ENCODE results near the gene PPFIA2. TPM values are rescaled to one million over a fixed set of nuclear protein-coding genes. Genes with fewer than 3 reads are reported as not detected.

PPFIA2 gene
- total RNA-seq, 1 experiment from 2014 or later = not detected

DNA sequence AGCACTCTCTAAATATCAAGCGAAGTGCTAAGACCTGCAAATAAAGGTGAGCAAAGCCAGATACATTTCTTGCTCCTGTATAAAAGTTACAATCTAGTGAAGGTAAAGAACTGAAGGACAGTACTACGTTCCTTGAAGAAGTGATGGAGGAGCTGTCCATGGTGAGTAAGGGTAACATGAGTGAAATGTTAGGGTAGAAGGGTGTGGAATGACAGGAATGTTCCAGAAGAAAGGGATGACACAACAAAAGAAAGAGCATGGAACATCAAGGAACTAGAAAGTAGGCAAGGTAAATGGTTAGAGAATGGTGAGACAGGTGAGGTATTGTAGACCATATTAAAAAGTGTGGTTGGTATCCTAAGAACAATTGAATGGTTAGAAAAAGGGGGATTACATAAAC is 408.8 kb downstream of the PPFIA2 start:
- Histone ChIP-seq H3K36me3 (ENCODE audit: low read depth) (no peaks in the 10 kb centered on the region), H3K27ac (no peak overlapping the region), H3K9me3 (ENCODE audit: insufficient read depth, low read depth) (no peaks in the 10 kb centered on the region), H4K20me1 (ENCODE audit: insufficient read depth) (no peaks in the 10 kb centered on the region), H3F3A (ENCODE audit: insufficient read depth, low read depth) (no peaks in the 10 kb centered on the region), H3K27me3 (ENCODE audit: insufficient read depth, low read depth) (no peaks in the 10 kb centered on the region), H2AFZ (no peak overlapping the region), H3K4me2 (no peak overlapping the region), H3K9me2 (ENCODE audit: insufficient read depth) (no peaks in the 10 kb centered on the region), H3K4me3 (no peak overlapping the region), H3K79me2 (ENCODE audit: low read depth) (no peaks in the 10 kb centered on the region), H3K4me1 (replicated peaks; ENCODE audit: insufficient read depth) (0 out of 2 replicates have a peak, but pooled peaks cover 6% of the 10 kb centered on the region)
- ChIA-PET POLR2A (ENCODE audit: unreplicated experiment) (no interaction called here), CTCF (no interaction called here)
- no TSS peak for BruUV-seq (replicated peaks)
- no peak for TF ChIP-seq EZH2 (IDR thresholded peaks at IDR 0.05; ENCODE audit: low read depth)
- TF ChIP-seq, protein P1, sequence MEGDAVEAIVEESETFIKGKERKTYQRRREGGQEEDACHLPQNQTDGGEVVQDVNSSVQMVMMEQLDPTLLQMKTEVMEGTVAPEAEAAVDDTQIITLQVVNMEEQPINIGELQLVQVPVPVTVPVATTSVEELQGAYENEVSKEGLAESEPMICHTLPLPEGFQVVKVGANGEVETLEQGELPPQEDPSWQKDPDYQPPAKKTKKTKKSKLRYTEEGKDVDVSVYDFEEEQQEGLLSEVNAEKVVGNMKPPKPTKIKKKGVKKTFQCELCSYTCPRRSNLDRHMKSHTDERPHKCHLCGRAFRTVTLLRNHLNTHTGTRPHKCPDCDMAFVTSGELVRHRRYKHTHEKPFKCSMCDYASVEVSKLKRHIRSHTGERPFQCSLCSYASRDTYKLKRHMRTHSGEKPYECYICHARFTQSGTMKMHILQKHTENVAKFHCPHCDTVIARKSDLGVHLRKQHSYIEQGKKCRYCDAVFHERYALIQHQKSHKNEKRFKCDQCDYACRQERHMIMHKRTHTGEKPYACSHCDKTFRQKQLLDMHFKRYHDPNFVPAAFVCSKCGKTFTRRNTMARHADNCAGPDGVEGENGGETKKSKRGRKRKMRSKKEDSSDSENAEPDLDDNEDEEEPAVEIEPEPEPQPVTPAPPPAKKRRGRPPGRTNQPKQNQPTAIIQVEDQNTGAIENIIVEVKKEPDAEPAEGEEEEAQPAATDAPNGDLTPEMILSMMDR (conservative IDR thresholded peaks at IDR 0.05) = no peak
- intact Hi-C loops (cut with micrococcal nuclease; ENCODE audit: unreplicated experiment) = no loop called here
- no peak for DNase-seq

DNA sequence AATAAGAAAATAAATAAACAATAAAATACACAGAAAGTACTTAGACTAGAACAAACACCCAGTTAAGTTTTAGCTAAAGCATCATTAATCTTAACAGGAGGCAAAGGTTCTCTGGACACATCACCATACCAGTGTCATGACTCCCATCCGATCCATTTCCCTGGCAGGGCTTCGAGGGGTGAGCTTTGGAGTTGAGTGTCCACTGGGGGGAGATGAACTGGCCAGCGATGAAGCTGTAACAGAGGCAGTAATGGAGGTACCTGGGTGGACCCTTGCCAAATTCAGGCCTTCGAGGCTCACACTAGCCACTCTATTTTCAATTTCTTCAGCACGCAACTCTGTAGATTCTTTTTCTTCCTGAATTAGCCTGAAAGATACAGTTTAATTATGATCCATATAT is 411.7 kb downstream of the PPFIA2 start:
- no peak overlapping the region for H3K4me3 ChIP-seq
- no peaks in the 10 kb centered on the region for H3K36me3 ChIP-seq (ENCODE audit: low read depth)
- no peak for DNase-seq
- no peaks in the 10 kb centered on the region for H4K20me1 ChIP-seq (ENCODE audit: insufficient read depth)
- intact Hi-C loops (cut with micrococcal nuclease; ENCODE audit: unreplicated experiment) = no loop called here
- H3F3A ChIP-seq (ENCODE audit: insufficient read depth, low read depth) = no peaks in the 10 kb centered on the region
- no peaks in the 10 kb centered on the region for H3K4me1 ChIP-seq (replicated peaks; ENCODE audit: insufficient read depth)
- TF ChIP-seq, protein P1 (conservative IDR thresholded peaks at IDR 0.05) = no peak
- TF ChIP-seq EZH2 (IDR thresholded peaks at IDR 0.05; ENCODE audit: low read depth) = no peak
- no peak overlapping the region for H3K4me2 ChIP-seq
- H3K79me2 ChIP-seq (ENCODE audit: low read depth) = no peaks in the 10 kb centered on the region
- ChIA-PET POLR2A (ENCODE audit: unreplicated experiment) (no interaction called here), CTCF (no interaction called here)
- no TSS peak for BruUV-seq (replicated peaks)
- no peak overlapping the region for H3K27ac ChIP-seq
- H3K9me2 ChIP-seq (ENCODE audit: insufficient read depth) = no peaks in the 10 kb centered on the region; the same call in 1 of the 2 replicates
- no peak overlapping the region for H2AFZ ChIP-seq
- H3K9me3 ChIP-seq (ENCODE audit: insufficient read depth, low read depth) = no peaks in the 10 kb centered on the region
- no peaks in the 10 kb centered on the region for H3K27me3 ChIP-seq (ENCODE audit: insufficient read depth, low read depth)

DNA sequence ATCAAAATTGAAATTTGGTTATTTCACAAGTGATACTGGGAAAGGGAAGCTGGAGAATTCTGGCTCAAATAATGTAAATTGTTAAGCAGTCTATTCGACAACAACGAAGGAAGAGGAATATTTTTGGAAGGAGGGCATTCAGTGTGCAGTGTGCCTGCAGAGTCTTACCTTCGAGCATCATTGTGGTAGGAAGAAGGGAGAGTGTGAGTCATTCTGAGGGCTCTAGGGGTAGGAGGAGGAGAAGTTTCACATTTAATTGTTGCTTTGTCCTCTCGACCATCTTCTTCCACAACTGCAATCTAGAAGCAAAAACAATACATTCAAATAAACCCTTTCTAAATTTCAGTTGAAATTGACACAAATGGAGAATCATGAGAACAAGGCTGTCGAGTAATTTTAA is 418.2 kb downstream of the PPFIA2 start:
- POLR2A ChIA-PET (ENCODE audit: unreplicated experiment) = no interaction called here
- no peaks in the 10 kb centered on the region for H3K9me3 ChIP-seq (ENCODE audit: insufficient read depth, low read depth)

DNA sequence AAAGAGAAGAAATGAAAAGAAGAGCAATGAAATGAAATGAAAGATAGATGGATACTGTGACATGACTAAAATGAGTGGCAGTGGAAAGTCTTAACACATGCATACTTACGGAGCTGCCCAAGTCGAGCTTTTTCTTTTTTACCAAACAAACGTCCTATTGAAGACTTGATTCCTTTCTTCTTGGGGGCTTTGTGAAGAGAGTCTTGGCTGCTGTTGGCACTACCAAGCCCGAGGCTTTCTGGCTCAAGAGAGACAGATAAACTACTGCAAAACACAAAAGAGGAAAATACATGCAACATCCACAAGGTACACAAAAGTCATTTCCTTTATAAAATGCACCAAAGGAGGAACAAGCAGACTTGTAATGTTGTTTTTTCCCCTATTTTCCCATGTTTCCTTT is 420.1 kb downstream of the PPFIA2 start:
- H3K9me3 ChIP-seq (ENCODE audit: insufficient read depth, low read depth) = no peaks in the 10 kb centered on the region
- H2AFZ ChIP-seq = 0 out of 2 replicates have a peak overlapping the region, but pooled peaks have one; percentile 43
- BruUV-seq (replicated peaks) = no TSS peak
- ChIA-PET POLR2A (ENCODE audit: unreplicated experiment) (interaction anchor here (0.6 kb wide), 1 partner anchor 940 kb away, joined by 3 read pairs; no protein-coding TSS in a partner anchor), CTCF (no interaction called here)
- TF ChIP-seq EZH2 (IDR thresholded peaks at IDR 0.05; ENCODE audit: low read depth) = no peak
- TF ChIP-seq, protein P1 (conservative IDR thresholded peaks at IDR 0.05) = no peak
- H3K36me3 ChIP-seq (ENCODE audit: low read depth) = no peaks in the 10 kb centered on the region
- no peaks in the 10 kb centered on the region for H3K79me2 ChIP-seq (ENCODE audit: low read depth)
- no peaks in the 10 kb centered on the region for H3K27me3 ChIP-seq (ENCODE audit: insufficient read depth, low read depth)
- H3K4me3 ChIP-seq = no peak overlapping the region
- no peaks in the 10 kb centered on the region for H3K4me1 ChIP-seq (replicated peaks; ENCODE audit: insufficient read depth)
- no peaks in the 10 kb centered on the region for H4K20me1 ChIP-seq (ENCODE audit: insufficient read depth)
- intact Hi-C loops (cut with micrococcal nuclease; ENCODE audit: unreplicated experiment) = no loop called here
- no peak overlapping the region for H3K27ac ChIP-seq
- no peaks in the 10 kb centered on the region for H3K9me2 ChIP-seq (ENCODE audit: insufficient read depth)
- no peaks in the 10 kb centered on the region for H3F3A ChIP-seq (ENCODE audit: insufficient read depth, low read depth)
- H3K4me2 ChIP-seq = no peak overlapping the region
- no peak for DNase-seq

More for the DNA sequence above, 418.2 kb downstream of the PPFIA2 start:
- Histone ChIP-seq H3F3A (ENCODE audit: insufficient read depth, low read depth) (no peaks in the 10 kb centered on the region), H3K27ac (no peak overlapping the region), H3K79me2 (ENCODE audit: low read depth) (no peaks in the 10 kb centered on the region), H3K4me3 (no peak overlapping the region), H3K9me2 (ENCODE audit: insufficient read depth) (no peaks in the 10 kb centered on the region; the same call in 1 of the 2 replicates), H2AFZ (no peak overlapping the region), H3K4me1 (replicated peaks; ENCODE audit: insufficient read depth) (no peaks in the 10 kb centered on the region), H3K4me2 (no peak overlapping the region), H4K20me1 (ENCODE audit: insufficient read depth) (no peaks in the 10 kb centered on the region), H3K36me3 (ENCODE audit: low read depth) (no peaks in the 10 kb centered on the region), H3K27me3 (ENCODE audit: insufficient read depth, low read depth) (no peaks in the 10 kb centered on the region)
- intact Hi-C loops (cut with micrococcal nuclease; ENCODE audit: unreplicated experiment) = no loop called here
- BruUV-seq (replicated peaks) = no TSS peak
- no peak for TF ChIP-seq EZH2 (IDR thresholded peaks at IDR 0.05; ENCODE audit: low read depth)
- CTCF ChIA-PET = no interaction called here
- DNase-seq = no peak

Measured in PC-9 (cell line).